Stimulated activated CD4-positive, alpha-beta T cell treated with anti-CD3 and anti-CD28 coated beads, Interleukin-1b, Interleukin-23, amount 100 ng/mL, for 24 hours (primary cell): ENCODE data around the gene ZG16.

Experiments used
- DNase-seq, 4 experiments: peaks; one replicate each; pipeline ENCODE4 v3.0.0-alpha.2; 2020; ENCODE audit warnings: low read depth in 4 of 4, low spot score in 1 of 4

The ZG16 gene

DNA sequence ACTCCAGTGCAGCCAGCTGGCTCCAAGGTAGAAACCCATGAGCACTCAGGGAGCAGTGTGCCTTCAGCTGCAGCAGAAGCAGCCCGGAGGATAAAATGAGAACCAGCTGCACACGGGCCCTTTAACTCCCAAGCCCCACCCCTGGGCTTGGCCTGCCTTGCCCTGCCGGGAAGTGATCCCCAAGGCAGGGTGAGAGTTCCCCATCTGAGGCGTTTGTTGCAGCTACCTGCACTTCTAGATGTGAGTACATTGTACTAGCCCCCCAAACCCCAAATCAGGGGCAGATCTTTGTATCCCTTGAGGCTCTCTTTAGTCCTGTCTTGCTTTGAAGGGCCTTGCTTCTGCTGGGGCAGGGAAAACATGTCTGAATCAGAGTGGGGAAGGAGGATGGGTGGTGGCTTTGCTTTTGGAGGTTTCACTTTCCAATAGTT is 42.2 kb downstream of the ZG16 start, which contains the start of gene MVP:
Gene MVP (plus strand): TSS at position 192 of the 431 bp plus-strand sequence. CDS start 10,088 bp downstream, outside the sequence.
- no peak for DNase-seq

DNA sequence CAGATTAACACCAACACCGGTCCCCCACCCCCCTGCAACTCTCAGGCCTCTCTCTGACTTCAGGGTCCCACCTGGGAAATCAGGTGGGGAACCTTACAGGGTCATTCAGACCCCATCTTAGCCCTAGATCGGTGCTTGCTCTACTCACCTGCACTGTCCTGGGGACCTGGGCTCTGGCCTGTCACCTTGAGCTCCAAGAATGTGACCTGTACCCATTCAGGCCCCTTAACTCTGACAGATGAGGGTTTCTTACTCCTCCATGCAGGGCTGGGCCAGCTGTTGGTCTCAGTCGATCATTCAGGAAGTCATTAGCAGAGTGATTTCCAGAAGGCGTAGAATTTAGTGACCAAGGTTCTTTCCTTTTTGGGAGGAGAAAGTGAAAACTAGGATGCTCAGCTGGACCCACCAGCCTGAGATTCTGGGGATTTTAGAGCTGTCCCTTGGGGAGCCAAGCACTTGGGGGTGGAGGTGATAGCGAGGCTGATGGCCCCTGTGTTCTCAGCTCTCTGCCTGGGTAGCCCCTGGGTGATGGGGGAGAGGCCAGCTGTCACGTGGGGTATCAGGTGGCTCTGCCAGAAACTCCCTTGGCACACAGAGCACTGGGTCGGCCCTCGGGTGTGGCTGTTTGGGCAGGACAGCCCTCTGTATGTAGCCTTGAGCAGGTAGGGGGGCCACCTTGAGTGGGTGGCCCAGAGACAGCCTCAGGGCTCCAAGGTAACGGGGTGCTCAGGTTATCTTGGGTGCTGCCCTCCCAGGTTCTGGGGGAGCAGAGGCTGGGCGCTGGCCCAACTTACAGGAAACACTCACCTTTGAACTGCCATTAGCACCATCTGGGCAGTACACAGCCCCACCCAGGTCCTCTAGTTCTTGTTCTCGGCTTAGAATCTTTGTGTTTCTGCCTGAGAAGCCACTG is 42.9 kb downstream of the ZG16 start:
- DNase-seq, result no peak

DNA sequence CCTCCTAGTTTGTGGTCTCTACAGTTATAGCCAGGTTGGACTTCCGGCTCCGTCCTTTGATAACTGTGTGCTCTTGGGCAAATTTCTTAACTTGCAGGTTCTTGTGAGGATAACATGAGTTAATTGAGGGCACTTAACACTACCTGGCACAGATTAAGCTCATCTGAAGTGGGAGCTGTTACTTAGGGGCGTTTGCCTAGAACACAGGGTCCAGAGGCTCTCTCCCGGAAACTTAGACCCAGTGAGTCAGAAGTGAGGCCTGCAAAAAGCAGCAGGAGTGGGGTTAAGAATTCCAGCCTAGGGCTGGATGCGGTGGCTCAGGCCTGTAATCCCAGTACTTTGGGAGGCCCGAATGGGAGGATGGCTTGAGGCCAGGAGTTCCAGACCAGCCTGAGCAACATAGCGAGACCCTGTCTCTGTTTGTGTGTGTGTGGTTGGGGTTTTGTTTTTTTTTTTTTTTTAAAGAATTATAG is 43.6 kb downstream of the ZG16 start:
- no peak for DNase-seq

DNA sequence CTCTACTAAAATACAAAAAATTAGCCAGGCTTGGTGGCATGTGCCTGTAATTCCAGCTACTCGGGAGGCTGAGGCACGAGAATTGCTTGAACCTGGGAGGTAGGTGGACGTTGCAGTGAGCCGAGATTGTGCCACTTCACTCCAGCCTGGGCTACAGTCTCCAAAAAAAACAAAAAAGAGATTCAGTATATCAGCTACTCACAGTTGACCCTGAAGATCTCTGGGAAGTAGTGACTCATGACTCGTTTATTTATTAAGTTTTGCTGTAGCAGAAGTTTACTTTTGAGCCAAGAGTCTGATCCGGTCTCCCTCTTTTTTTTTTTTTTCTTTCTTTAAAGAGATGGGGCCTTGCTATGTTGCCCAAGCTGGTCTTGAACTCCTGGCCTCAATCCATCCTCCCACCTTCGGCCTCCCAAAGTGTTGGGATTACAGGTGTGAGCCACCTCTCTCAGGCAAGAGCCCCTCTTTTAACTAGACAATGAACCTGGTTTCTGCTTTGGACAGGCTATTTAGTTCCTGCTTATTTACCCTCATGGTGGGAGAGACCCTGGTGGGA is 46.6 kb downstream of the ZG16 start:
- DNase-seq, result no peak

- DNase-seq, result no peak
These were observed 47.3 kb downstream of the ZG16 start for GRCh38 chr16:29825145-29826044.

DNA sequence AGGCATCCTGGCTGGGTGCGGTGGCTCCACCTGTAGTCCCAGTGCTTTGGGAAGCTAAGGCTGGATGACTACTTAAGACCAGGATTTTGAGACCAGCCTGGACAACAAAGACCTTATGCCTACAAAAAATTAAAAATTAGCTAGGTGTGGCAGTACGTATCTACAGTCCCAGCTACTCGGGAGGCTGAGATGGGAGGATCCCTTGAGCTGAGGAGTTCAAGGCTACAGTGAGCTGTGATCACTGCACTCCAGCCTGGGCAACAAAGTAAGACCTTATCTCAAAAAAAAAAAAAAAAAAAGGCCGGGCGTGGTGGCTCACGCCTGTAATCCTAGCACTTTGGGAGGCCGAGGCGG is 48.3 kb downstream of the ZG16 start:
- DNase-seq, result no peak

DNA sequence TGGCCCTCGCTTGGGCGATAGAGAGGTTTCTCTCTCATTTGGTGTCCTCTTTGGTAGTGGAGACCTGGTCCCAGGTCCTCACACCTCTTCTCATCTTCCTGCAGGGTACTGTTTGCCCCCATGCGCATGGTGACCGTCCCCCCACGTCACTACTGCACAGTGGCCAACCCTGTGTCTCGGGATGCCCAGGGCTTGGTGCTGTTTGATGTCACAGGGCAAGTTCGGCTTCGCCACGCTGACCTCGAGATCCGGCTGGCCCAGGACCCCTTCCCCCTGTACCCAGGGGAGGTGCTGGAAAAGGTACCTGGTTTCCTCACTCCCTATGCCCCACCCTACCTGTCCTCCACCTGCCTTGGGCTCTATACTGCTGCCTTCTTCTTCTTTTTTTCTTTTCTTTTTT is 52.7 kb downstream of the ZG16 start:
- DNase-seq, result no peak

DNA sequence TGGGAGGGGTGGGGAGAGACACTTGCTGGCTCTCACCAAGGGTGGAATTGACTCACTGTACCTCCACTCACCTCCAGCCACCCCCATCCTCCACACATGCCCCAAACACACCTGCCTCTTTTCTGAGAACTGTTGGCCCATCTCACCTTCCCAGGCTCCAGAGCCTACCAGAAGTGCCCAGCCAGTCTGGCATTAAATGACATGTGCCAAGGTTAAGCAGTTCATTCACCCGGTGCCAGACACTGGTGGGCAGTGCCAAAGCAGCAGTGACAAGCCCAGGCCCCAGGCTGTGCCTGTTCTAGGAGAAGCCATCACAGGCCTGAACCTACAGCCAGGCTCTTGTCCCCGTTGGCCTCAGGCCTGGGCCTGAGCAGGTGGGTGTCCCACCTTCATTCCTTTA is 53.4 kb downstream of the ZG16 start:
- DNase-seq, result no peak
